ENCODE results near the gene EXOC6B.

The EXOC6B gene

GRCh38 chr2:72271766-72272641 lies 553.8 kb downstream of the EXOC6B start:
- H3K9me3 ChIP-seq (ENCODE audit: control insufficient read depth, low read length) = no peaks in the 10 kb centered on the region
- no peak overlapping the region for H3K27ac ChIP-seq (ENCODE audit: insufficient read depth, low read length, poor library complexity, severe bottlenecking)
- no peaks in the 10 kb centered on the region for H3K27me3 ChIP-seq (replicated peaks; ENCODE audit: control insufficient read depth, insufficient read depth, low read length, poor library complexity, severe bottlenecking)
- H3K36me3 ChIP-seq (ENCODE audit: control insufficient read depth, insufficient read depth, low read length) = no peaks in the 10 kb centered on the region
- DNase-seq = no peak
- H3K4me3 ChIP-seq (ENCODE audit: insufficient read depth, low read depth, low read length, poor library complexity, severe bottlenecking) = no peak overlapping the region
- H3K4me1 ChIP-seq (ENCODE audit: control insufficient read depth, insufficient read depth, low read length, poor library complexity, severe bottlenecking) = no peaks in the 10 kb centered on the region

GRCh38 chr2:72271276-72271614 lies 554.6 kb downstream of the EXOC6B start:
- Histone ChIP-seq H3K27me3 (replicated peaks; ENCODE audit: control insufficient read depth, insufficient read depth, low read length, poor library complexity, severe bottlenecking) (no peaks in the 10 kb centered on the region), H3K9me3 (ENCODE audit: control insufficient read depth, low read length) (no peaks in the 10 kb centered on the region), H3K4me1 (ENCODE audit: control insufficient read depth, insufficient read depth, low read length, poor library complexity, severe bottlenecking) (no peaks in the 10 kb centered on the region), H3K27ac (ENCODE audit: insufficient read depth, low read length, poor library complexity, severe bottlenecking) (no peak overlapping the region), H3K4me3 (ENCODE audit: insufficient read depth, low read depth, low read length, poor library complexity, severe bottlenecking) (no peak overlapping the region), H3K36me3 (ENCODE audit: control insufficient read depth, insufficient read depth, low read length) (no peaks in the 10 kb centered on the region)
- no peak for DNase-seq

- Histone ChIP-seq H3K27ac (ENCODE audit: insufficient read depth, low read length, poor library complexity, severe bottlenecking) (no peak overlapping the region), H3K4me1 (ENCODE audit: control insufficient read depth, insufficient read depth, low read length, poor library complexity, severe bottlenecking) (no peaks in the 10 kb centered on the region), H3K36me3 (ENCODE audit: control insufficient read depth, insufficient read depth, low read length) (no peaks in the 10 kb centered on the region), H3K27me3 (replicated peaks; ENCODE audit: control insufficient read depth, insufficient read depth, low read length, poor library complexity, severe bottlenecking) (no peaks in the 10 kb centered on the region), H3K9me3 (ENCODE audit: control insufficient read depth, low read length) (no peaks in the 10 kb centered on the region), H3K4me3 (ENCODE audit: insufficient read depth, low read depth, low read length, poor library complexity, severe bottlenecking) (no peak overlapping the region)
- no peak for DNase-seq
These were observed 555.1 kb downstream of the EXOC6B start for GRCh38 chr2:72270556-72271275.

GRCh38 chr2:72263776-72264060 lies 562.1 kb downstream of the EXOC6B start:
- H3K9me3 ChIP-seq (ENCODE audit: control insufficient read depth, low read length) = no peaks in the 10 kb centered on the region
- no peaks in the 10 kb centered on the region for H3K27me3 ChIP-seq (replicated peaks; ENCODE audit: control insufficient read depth, insufficient read depth, low read length, poor library complexity, severe bottlenecking)
- no peak overlapping the region for H3K27ac ChIP-seq (ENCODE audit: insufficient read depth, low read length, poor library complexity, severe bottlenecking)
- H3K4me1 ChIP-seq (ENCODE audit: control insufficient read depth, insufficient read depth, low read length, poor library complexity, severe bottlenecking) = no peaks in the 10 kb centered on the region
- no peak overlapping the region for H3K4me3 ChIP-seq (ENCODE audit: insufficient read depth, low read depth, low read length, poor library complexity, severe bottlenecking)
- no peaks in the 10 kb centered on the region for H3K36me3 ChIP-seq (ENCODE audit: control insufficient read depth, insufficient read depth, low read length)
- no peak for DNase-seq

- Histone ChIP-seq H3K36me3 (ENCODE audit: control insufficient read depth, insufficient read depth, low read length) (no peaks in the 10 kb centered on the region), H3K27ac (ENCODE audit: insufficient read depth, low read length, poor library complexity, severe bottlenecking) (no peak overlapping the region), H3K9me3 (ENCODE audit: control insufficient read depth, low read length) (no peaks in the 10 kb centered on the region), H3K4me1 (ENCODE audit: control insufficient read depth, insufficient read depth, low read length, poor library complexity, severe bottlenecking) (no peaks in the 10 kb centered on the region), H3K27me3 (replicated peaks; ENCODE audit: control insufficient read depth, insufficient read depth, low read length, poor library complexity, severe bottlenecking) (no peaks in the 10 kb centered on the region), H3K4me3 (ENCODE audit: insufficient read depth, low read depth, low read length, poor library complexity, severe bottlenecking) (no peak overlapping the region)
- DNase-seq = no peak
These were observed 562.6 kb downstream of the EXOC6B start for GRCh38 chr2:72263043-72263775.

- Histone ChIP-seq H3K4me3 (ENCODE audit: insufficient read depth, low read depth, low read length, poor library complexity, severe bottlenecking) (no peak overlapping the region), H3K27ac (ENCODE audit: insufficient read depth, low read length, poor library complexity, severe bottlenecking) (no peak overlapping the region), H3K9me3 (ENCODE audit: control insufficient read depth, low read length) (no peaks in the 10 kb centered on the region), H3K27me3 (replicated peaks; ENCODE audit: control insufficient read depth, insufficient read depth, low read length, poor library complexity, severe bottlenecking) (no peaks in the 10 kb centered on the region), H3K36me3 (ENCODE audit: control insufficient read depth, insufficient read depth, low read length) (no peaks in the 10 kb centered on the region), H3K4me1 (ENCODE audit: control insufficient read depth, insufficient read depth, low read length, poor library complexity, severe bottlenecking) (no peaks in the 10 kb centered on the region)
- DNase-seq = no peak
These were observed 564.8 kb downstream of the EXOC6B start for GRCh38 chr2:72261076-72261475.

GRCh38 chr2:72255540-72255939 lies 570.3 kb downstream of the EXOC6B start:
- Histone ChIP-seq H3K9me3 (ENCODE audit: control insufficient read depth, low read length) (no peaks in the 10 kb centered on the region), H3K27me3 (replicated peaks; ENCODE audit: control insufficient read depth, insufficient read depth, low read length, poor library complexity, severe bottlenecking) (no peaks in the 10 kb centered on the region), H3K36me3 (ENCODE audit: control insufficient read depth, insufficient read depth, low read length) (no peaks in the 10 kb centered on the region), H3K4me1 (ENCODE audit: control insufficient read depth, insufficient read depth, low read length, poor library complexity, severe bottlenecking) (no peaks in the 10 kb centered on the region), H3K4me3 (ENCODE audit: insufficient read depth, low read depth, low read length, poor library complexity, severe bottlenecking) (no peak overlapping the region), H3K27ac (ENCODE audit: insufficient read depth, low read length, poor library complexity, severe bottlenecking) (no peak overlapping the region)
- DNase-seq = no peak

GRCh38 chr2:72254831-72255451 lies 570.9 kb downstream of the EXOC6B start:
- Histone ChIP-seq H3K27me3 (replicated peaks; ENCODE audit: control insufficient read depth, insufficient read depth, low read length, poor library complexity, severe bottlenecking) (no peaks in the 10 kb centered on the region), H3K36me3 (ENCODE audit: control insufficient read depth, insufficient read depth, low read length) (no peaks in the 10 kb centered on the region), H3K9me3 (ENCODE audit: control insufficient read depth, low read length) (no peaks in the 10 kb centered on the region), H3K4me3 (ENCODE audit: insufficient read depth, low read depth, low read length, poor library complexity, severe bottlenecking) (no peak overlapping the region), H3K27ac (ENCODE audit: insufficient read depth, low read length, poor library complexity, severe bottlenecking) (no peak overlapping the region), H3K4me1 (ENCODE audit: control insufficient read depth, insufficient read depth, low read length, poor library complexity, severe bottlenecking) (no peaks in the 10 kb centered on the region)
- no peak for DNase-seq

- Histone ChIP-seq H3K27ac (ENCODE audit: insufficient read depth, low read length, poor library complexity, severe bottlenecking) (no peak overlapping the region), H3K27me3 (replicated peaks; ENCODE audit: control insufficient read depth, insufficient read depth, low read length, poor library complexity, severe bottlenecking) (no peaks in the 10 kb centered on the region), H3K9me3 (ENCODE audit: control insufficient read depth, low read length) (no peaks in the 10 kb centered on the region), H3K4me3 (ENCODE audit: insufficient read depth, low read depth, low read length, poor library complexity, severe bottlenecking) (no peak overlapping the region), H3K36me3 (ENCODE audit: control insufficient read depth, insufficient read depth, low read length) (no peaks in the 10 kb centered on the region), H3K4me1 (ENCODE audit: control insufficient read depth, insufficient read depth, low read length, poor library complexity, severe bottlenecking) (no peaks in the 10 kb centered on the region)
- no peak for DNase-seq
These were observed 587.5 kb downstream of the EXOC6B start for GRCh38 chr2:72238311-72238710.

Data from effector memory CD4-positive, alpha-beta T cell (primary cell).